Brain microvascular endothelial cell (primary cell): ENCODE results near the gene ZIC5.

Source experiments
- DNase-seq: peaks from one replicate; pipeline ENCODE4 v3.0.0-alpha.2; 2020
- H3K27ac ChIP-seq: fragments of 250-450 bp; sonication (Bioruptor Pico); 2 replicates; pipeline ENCODE4 v1.5.1; 2020; ENCODE audit warnings: mild to moderate bottlenecking, moderate library complexity
- H3K27me3 ChIP-seq: fragments of 250-450 bp; sonication (Bioruptor Pico); replicated peaks from 2 replicates; pipeline ENCODE4 v1.5.1; 2020; ENCODE audit warnings: mild to moderate bottlenecking
- H3K36me3 ChIP-seq: fragments of 250-450 bp; sonication (Bioruptor Pico); replicated peaks from 2 replicates; pipeline ENCODE4 v1.5.1; 2020; ENCODE audit warnings: mild to moderate bottlenecking
- H3K4me3 ChIP-seq: 2 replicates; pipeline ENCODE4 v1.5.1; 2011; ENCODE audit warnings: low read depth, mild to moderate bottlenecking, control low read depth, low read length, moderate library complexity
- CTCF ChIP-seq: IDR thresholded peaks from 2 replicates; pipeline ENCODE4 v1.5.1; 2011; ENCODE audit warnings: low read depth, mild to moderate bottlenecking, moderate library complexity, low read length, control low read depth, inconsistent platforms; ENCODE audit errors: missing control alignments
- in situ Hi-C: cut with HindIII; loops from 2 replicates; pipeline ENCODE4 v1.10.0; 2017; ENCODE audit warnings: low sequenced_read_pairs, low pct_ligation_motif_present

ZIC5 gene

DNA sequence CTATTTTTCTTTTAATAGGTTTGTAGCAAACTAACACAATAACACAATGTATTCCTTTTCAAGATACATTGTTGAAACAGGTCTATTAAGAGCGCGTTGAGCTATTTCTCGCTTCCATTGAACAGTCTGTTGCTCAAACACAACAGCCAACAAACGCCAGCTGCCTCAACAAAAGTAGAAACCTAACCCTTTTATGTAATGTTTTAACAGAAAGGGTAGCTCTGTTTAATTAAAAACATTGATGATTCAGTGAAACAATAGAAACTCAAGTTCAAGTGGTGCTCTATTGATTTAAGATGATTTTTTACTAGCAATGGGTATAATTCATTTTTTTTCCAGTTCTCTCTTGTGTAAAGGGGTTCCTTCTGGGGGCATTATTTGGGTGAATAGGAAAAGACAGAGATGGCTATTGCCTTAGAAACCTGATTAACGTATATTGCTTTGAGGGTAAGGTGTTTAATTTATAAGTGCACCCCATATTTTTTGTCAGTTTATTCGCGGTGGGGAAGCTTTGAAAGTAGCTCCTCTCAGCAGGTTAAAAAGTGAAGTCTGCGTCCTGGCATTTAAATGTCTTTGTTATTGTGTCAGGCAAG lies 24.9 kb upstream of the ZIC5 start:
- Histone ChIP-seq H3K27me3 (no peaks in the 10 kb centered on the region), H3K4me3 (no peak overlapping the region), H3K36me3 (no peaks in the 10 kb centered on the region), H3K27ac (no peak overlapping the region)
- TF ChIP-seq CTCF: no peak
- no peak for DNase-seq
- in situ Hi-C loops: no loop called here

GRCh38 chr13:99995589-99996380 lies 24.2 kb upstream of the ZIC5 start:
- in situ Hi-C loops: no loop called here

GRCh38 chr13:99995104-99995588 lies 23.6 kb upstream of the ZIC5 start:
- no peak for DNase-seq
- Histone ChIP-seq H3K27ac (no peak overlapping the region), H3K27me3 (no peaks in the 10 kb centered on the region), H3K4me3 (no peak overlapping the region), H3K36me3 (no peaks in the 10 kb centered on the region)
- in situ Hi-C loops: no loop called here
- TF ChIP-seq CTCF: no peak

More at GRCh38 chr13:99995589-99996380, 24.2 kb upstream of the ZIC5 start:
- no peak for DNase-seq
- Histone ChIP-seq H3K36me3 (no peaks in the 10 kb centered on the region), H3K27me3 (no peaks in the 10 kb centered on the region), H3K27ac (no peak overlapping the region), H3K4me3 (peak overlapping the region; percentile 28)
- TF ChIP-seq CTCF: no peak

GRCh38 chr13:99994638-99995020 lies 23.1 kb upstream of the ZIC5 start:
- H3K4me3 ChIP-seq: no peak overlapping the region
- H3K36me3 ChIP-seq: no peaks in the 10 kb centered on the region
- no peak for TF ChIP-seq CTCF
- DNase-seq: no peak
- H3K27ac ChIP-seq: no peak overlapping the region
- no peaks in the 10 kb centered on the region for H3K27me3 ChIP-seq
- in situ Hi-C loops: no loop called here

GRCh38 chr13:99993660-99994637 lies 22.4 kb upstream of the ZIC5 start:
- DNase-seq: no peak
- Histone ChIP-seq H3K36me3 (no peaks in the 10 kb centered on the region), H3K27me3 (no peaks in the 10 kb centered on the region), H3K27ac (no peak overlapping the region), H3K4me3 (no peak overlapping the region)
- in situ Hi-C loops: no loop called here
- TF ChIP-seq CTCF: no peak
